Urothelium cell line (cell line): ENCODE measurements around the gene PTGER2.

Source experiments
- DNase-seq: peaks from one replicate; pipeline ENCODE4 v3.0.0; 2011; ENCODE audit warnings: low spot score, mixed read lengths
- FAIRE-seq: peaks from 2 replicates; lab custom pipeline; 2011; peaks lifted over from hg19 to GRCh38; lab: Jason Lieb, UNC

PTGER2 gene

DNA sequence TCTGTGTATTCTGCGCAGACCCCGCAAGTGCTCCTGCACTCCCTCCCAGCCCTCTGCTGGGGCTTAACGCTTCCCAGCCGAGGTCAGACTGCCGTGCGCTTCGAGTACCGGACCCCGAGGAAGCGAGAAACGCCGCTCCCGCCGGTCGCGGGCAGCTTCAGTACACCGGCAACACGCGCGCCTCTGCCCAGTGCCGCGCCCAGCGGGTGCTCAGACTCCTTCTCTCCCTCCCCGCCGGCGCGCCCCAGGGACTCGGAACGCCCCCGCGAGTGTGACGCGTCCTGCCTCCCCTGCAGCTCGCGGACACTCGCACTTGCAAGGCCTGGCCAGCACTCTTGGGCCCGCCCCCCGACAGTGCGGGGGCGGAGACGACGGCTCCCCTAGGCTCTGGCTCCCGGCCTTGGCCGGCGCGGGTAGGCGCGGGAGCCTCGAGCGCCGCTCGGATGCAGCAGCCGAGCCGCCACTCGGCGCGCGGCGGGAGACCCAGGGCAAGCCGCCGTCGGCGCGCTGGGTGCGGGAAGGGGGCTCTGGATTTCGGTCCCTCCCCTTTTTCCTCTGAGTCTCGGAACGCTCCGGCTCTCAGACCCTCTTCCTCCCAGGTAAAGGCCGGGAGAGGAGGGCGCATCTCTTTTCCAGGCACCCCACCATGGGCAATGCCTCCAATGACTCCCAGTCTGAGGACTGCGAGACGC lies at the start of gene PTGER2:
Gene PTGER2 (plus strand): TSS at position 410 of the 692 bp plus-strand sequence. CDS start 237 bp downstream, at position 647.
- DNase-seq = peak; percentile 84
- FAIRE-seq = peak; percentile 81

- no peak for FAIRE-seq
Measured at GRCh38 chr14:52265253-52265652, 48.9 kb upstream of the PTGER2 start.

DNA sequence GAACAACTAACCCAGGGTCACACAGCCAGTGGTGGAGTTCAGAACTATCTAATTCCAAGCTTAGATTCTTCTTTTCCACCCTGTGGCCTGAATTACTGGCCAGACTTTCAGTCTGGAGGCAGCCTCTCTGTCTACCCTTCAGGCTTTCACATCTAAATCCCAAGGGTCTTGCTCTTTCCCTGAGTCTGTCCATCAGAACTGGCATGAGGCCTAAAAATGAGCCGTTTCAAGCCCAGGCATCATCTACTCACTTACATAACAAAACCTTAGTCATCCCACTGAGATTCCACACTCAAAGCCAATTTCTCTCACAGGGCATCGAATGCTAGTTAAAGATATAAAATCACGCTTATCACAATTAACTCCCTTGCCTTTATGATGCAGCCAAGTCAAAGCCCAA lies 47.9 kb upstream of the PTGER2 start:
- peak; percentile 25 for DNase-seq

More at GRCh38 chr14:52265253-52265652, 48.9 kb upstream of the PTGER2 start:
- no peak for DNase-seq

DNA sequence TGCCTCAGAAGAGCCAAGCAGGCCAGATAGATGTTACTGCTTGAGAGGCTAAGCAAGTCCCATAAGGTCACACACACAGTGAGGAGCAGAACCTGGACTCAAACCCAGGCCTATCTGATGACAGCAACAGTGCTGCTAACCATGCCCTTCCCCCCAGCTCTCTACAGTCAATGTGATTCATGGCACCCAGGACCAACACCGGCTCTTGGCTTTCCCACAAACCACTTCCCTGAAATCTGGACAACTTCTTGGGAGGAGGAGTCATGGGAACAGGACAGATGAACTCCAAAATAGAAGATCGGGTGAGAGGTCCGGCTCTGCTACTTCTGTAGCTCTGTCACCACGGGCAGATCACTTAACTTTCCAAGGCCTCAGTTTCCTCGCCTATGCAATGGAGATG lies 47.3 kb upstream of the PTGER2 start:
- DNase-seq (no peak), FAIRE-seq (peak; percentile 72)

More for the DNA sequence above, 47.9 kb upstream of the PTGER2 start:
- FAIRE-seq = no peak

DNA sequence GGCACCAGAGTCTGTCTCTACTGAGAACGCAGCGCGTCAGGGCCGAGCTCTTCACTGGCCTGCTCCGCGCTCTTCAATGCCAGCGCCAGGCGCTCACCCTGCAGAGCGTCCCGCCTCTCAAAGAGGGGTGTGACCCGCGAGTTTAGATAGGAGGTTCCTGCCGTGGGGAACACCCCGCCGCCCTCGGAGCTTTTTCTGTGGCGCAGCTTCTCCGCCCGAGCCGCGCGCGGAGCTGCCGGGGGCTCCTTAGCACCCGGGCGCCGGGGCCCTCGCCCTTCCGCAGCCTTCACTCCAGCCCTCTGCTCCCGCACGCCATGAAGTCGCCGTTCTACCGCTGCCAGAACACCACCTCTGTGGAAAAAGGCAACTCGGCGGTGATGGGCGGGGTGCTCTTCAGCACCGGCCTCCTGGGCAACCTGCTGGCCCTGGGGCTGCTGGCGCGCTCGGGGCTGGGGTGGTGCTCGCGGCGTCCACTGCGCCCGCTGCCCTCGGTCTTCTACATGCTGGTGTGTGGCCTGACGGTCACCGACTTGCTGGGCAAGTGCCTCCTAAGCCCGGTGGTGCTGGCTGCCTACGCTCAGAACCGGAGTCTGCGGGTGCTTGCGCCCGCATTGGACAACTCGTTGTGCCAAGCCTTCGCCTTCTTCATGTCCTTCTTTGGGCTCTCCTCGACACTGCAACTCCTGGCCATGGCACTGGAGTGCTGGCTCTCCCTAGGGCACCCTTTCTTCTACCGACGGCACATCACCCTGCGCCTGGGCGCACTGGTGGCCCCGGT lies 46.4 kb upstream of the PTGER2 start, which contains the start of gene PTGDR:
Gene PTGDR (plus strand): TSS at position 198 of the 778 bp plus-strand sequence. CDS start 117 bp downstream, at position 315.
- no peak for FAIRE-seq

DNA sequence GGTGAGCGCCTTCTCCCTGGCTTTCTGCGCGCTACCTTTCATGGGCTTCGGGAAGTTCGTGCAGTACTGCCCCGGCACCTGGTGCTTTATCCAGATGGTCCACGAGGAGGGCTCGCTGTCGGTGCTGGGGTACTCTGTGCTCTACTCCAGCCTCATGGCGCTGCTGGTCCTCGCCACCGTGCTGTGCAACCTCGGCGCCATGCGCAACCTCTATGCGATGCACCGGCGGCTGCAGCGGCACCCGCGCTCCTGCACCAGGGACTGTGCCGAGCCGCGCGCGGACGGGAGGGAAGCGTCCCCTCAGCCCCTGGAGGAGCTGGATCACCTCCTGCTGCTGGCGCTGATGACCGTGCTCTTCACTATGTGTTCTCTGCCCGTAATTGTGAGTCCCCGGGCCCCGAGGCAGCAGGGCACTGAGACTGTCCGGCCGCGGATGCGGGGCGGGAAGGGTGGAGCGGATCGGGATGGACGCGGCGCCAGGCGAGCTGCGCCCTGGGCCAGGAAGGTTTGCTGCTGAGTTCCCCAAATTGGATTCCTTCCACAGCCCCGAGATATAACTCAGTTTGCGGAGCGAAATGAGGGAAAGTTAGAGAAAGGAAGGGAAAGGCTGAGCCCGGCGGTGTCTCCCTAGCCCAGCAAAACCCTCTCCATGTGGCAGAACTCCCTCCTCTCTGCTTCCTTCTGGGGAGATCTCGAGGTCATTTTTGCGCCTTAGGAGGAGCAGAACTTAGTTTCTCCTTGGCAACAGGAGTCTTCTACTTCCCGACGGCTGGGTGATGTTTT lies 45.6 kb upstream of the PTGER2 start:
- FAIRE-seq = peak; percentile 13
- no peak for DNase-seq

More for the DNA sequence above, 46.4 kb upstream of the PTGER2 start, which contains the start of gene PTGDR:
- no peak for DNase-seq

GRCh38 chr14:52269100-52269499 lies 45.0 kb upstream of the PTGER2 start:
- DNase-seq (no peak), FAIRE-seq (no peak)

- no peak for DNase-seq
- no peak for FAIRE-seq
Measured at GRCh38 chr14:52269982-52270381, 44.1 kb upstream of the PTGER2 start.

GRCh38 chr14:52271538-52271937 lies 42.6 kb upstream of the PTGER2 start:
- FAIRE-seq = peak; percentile 69

DNA sequence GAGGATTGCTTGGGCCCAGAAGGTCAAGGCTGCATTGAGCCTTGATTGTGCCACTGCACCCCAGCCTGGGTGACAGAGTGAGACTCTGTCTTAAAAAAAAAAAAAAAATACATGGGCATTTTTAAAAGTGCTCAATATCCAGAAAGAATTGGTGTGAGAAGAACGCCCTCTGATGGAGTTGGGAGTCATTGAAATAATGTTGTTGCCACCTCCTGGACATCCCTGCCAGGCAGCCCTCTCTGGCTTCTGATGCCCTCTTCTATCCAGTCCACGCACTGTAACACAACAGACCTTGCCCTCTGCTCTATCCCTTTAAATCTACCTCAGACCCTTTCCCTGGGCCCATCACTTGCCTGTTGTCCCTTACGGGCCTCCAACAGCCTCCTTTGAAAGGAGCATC lies 41.7 kb upstream of the PTGER2 start:
- FAIRE-seq = no peak
- peak; percentile 38 for DNase-seq

More at GRCh38 chr14:52271538-52271937, 42.6 kb upstream of the PTGER2 start:
- DNase-seq = no peak

GRCh38 chr14:52275372-52275771 lies 38.7 kb upstream of the PTGER2 start:
- DNase-seq (no peak), FAIRE-seq (no peak)

DNA sequence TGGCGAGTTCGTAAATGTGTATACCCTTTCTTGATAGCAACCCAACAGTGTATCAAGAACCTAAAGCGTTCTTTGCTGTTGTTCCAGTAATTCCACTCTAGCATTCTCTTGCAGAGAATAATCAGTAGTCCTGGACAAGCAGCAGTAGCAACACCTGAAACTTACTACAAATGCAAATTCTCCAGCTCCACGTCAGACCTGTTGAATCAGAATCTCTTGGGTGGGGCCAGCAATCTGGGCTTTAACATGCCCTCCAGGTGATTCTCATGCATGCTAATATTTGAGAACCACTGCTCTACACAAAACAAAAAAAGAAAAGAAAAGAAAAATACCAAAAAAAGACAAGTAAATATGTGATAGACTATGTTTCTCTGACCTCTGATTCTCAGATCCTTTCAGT lies 36.6 kb upstream of the PTGER2 start:
- no peak for DNase-seq
- FAIRE-seq = no peak

DNA sequence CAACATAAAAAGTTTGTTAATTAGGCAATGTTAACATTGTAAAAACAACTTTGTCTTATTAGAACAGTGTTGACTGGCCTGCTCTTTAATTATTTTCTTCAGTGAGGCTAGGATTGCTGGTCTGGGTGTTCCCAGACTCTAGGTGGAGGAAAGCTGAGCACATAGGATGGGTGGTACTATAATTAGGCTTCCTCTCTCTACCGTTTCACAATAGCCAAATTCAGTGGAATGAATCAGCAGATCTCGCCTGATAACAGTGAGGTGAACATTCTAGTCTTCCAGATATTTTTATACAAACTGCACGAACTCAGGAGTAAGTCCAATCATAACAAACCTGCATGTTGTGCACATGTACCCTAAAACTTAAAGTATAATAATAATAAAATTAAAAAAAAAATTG lies 34.7 kb upstream of the PTGER2 start:
- DNase-seq = peak; percentile 48
- peak; percentile 89 for FAIRE-seq

- no peak for DNase-seq
- no peak for FAIRE-seq
Measured at GRCh38 chr14:52283099-52283498, 31.0 kb upstream of the PTGER2 start.

GRCh38 chr14:52286661-52287649 lies 27.2 kb upstream of the PTGER2 start:
- DNase-seq = no peak
- FAIRE-seq = no peak

GRCh38 chr14:52296378-52296777 lies 17.7 kb upstream of the PTGER2 start:
- DNase-seq = no peak
- no peak for FAIRE-seq

DNA sequence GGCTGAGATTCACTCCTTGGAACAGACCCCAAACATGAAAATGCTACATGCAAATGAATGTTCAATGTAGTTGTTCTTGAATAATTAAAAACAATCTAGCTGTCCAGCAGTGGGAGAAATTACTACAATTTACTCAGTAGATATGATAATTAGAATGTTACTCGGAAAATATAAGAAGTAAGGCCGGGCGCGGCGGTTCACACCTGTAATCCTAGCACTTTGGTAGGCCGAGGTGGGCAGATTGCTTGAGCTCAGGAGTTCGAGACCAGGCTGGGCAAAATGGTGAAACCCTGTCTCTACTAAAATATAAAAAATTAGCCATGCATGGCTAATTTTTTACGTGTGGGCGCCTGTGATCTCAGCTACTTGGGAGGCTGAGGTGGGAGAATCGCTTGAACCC lies 15.3 kb upstream of the PTGER2 start:
- no peak for FAIRE-seq
- DNase-seq = no peak

GRCh38 chr14:52299692-52300278 lies 14.3 kb upstream of the PTGER2 start:
- DNase-seq = peak; percentile 70
- no peak for FAIRE-seq

- FAIRE-seq (peak; percentile 17), DNase-seq (no peak)
Measured at GRCh38 chr14:52303236-52303635, 10.9 kb upstream of the PTGER2 start.
